ENCODE data around the gene PRKCH. TPM values are rescaled to one million over a fixed set of nuclear protein-coding genes. Genes with fewer than 3 reads are reported as not detected.

The PRKCH gene
- total and polyA plus RNA-seq, 7 donors, result 4.2 to 19.9 (median 10.0) TPM

- no peak for DNase-seq
- Histone ChIP-seq H3K4me3 (no peak overlapping the region), H3K9me3 (no peaks in the 10 kb centered on the region), H3K36me3 (no peaks in the 10 kb centered on the region), H3K27me3 (no peaks in the 10 kb centered on the region), H3K4me1 (peaks cover 0 to 6% (median 4%) of the 10 kb centered on the region in 4 donors), H3K27ac (no peak overlapping the region)
- intact Hi-C loops (cut with DNase I), result no loop called here
- TF ChIP-seq POLR2AphosphoS5 (IDR thresholded peaks at IDR 0.05), result no peak
- no peak for TF ChIP-seq EP300 (IDR thresholded peaks at IDR 0.05)
- no peak for TF ChIP-seq POLR2A (IDR thresholded peaks at IDR 0.05)
- no peak for TF ChIP-seq CTCF (IDR thresholded peaks at IDR 0.05)
- 76 to 80% methylated on average over 8 of the region's 8 CpGs for WGBS, 2 donors
These were observed 161.2 kb downstream of the PRKCH start for GRCh38 chr14:61482348-61483206.

GRCh38 chr14:61483476-61483875 lies 162.1 kb downstream of the PRKCH start:
- no peak for DNase-seq
- no peak overlapping the region for H3K27ac ChIP-seq
- H3K9me3 ChIP-seq, result no peaks in the 10 kb centered on the region
- TF ChIP-seq EP300 (IDR thresholded peaks at IDR 0.05) (no peak), CTCF (IDR thresholded peaks at IDR 0.05) (no peak), POLR2A (IDR thresholded peaks at IDR 0.05) (no peak), POLR2AphosphoS5 (IDR thresholded peaks at IDR 0.05) (no peak)
- no peaks in the 10 kb centered on the region for H3K27me3 ChIP-seq
- no peak overlapping the region for H3K4me3 ChIP-seq
- intact Hi-C loops (cut with DNase I), result no loop called here
- peaks cover 0 to 3% (median 0%) of the 10 kb centered on the region in 4 donors for H3K4me1 ChIP-seq
- H3K36me3 ChIP-seq, result no peaks in the 10 kb centered on the region
- WGBS, 2 donors, result 82 to 87% methylated on average over 7 of the region's 7 CpGs

GRCh38 chr14:61484031-61484430 lies 162.7 kb downstream of the PRKCH start:
- no peak overlapping the region for H3K27ac ChIP-seq
- H3K27me3 ChIP-seq, result no peaks in the 10 kb centered on the region
- no peaks in the 10 kb centered on the region for H3K9me3 ChIP-seq
- no peak for DNase-seq
- no peaks in the 10 kb centered on the region for H3K36me3 ChIP-seq
- 95% methylated on average over 9 of the region's 9 CpGs for WGBS, 2 donors
- no peak for TF ChIP-seq POLR2AphosphoS5 (IDR thresholded peaks at IDR 0.05)
- TF ChIP-seq EP300 (IDR thresholded peaks at IDR 0.05), result no peak
- no peak for TF ChIP-seq CTCF (IDR thresholded peaks at IDR 0.05)
- no peak for TF ChIP-seq POLR2A (IDR thresholded peaks at IDR 0.05)
- no peaks in the 10 kb centered on the region for H3K4me1 ChIP-seq
- no peak overlapping the region for H3K4me3 ChIP-seq
- intact Hi-C loops (cut with DNase I), result no loop called here

GRCh38 chr14:61484826-61485584 lies 163.6 kb downstream of the PRKCH start:
- Histone ChIP-seq H3K36me3 (no peaks in the 10 kb centered on the region), H3K9me3 (no peaks in the 10 kb centered on the region), H3K4me3 (no peak overlapping the region), H3K27ac (no peak overlapping the region), H3K4me1 (no peaks in the 10 kb centered on the region), H3K27me3 (no peaks in the 10 kb centered on the region)
- DNase-seq, result no peak
- intact Hi-C loops (cut with DNase I), result no loop called here
- TF ChIP-seq POLR2AphosphoS5 (IDR thresholded peaks at IDR 0.05) (no peak), CTCF (IDR thresholded peaks at IDR 0.05) (no peak), EP300 (IDR thresholded peaks at IDR 0.05) (no peak), POLR2A (IDR thresholded peaks at IDR 0.05) (no peak)
- WGBS, 2 donors, result 87 to 88% methylated on average over 8 of the region's 8 CpGs

Measured in sigmoid colon (tissue), 7 donors.